GM19239 (cell line): ENCODE results near the gene MARVELD2.
"Not testable (repeated sequence)": the region's sequence is repeated elsewhere in the genome, so short reads cannot be mapped to it uniquely, and the experiment has no call there.

ENCODE experiments used
- DNase-seq: peaks from one replicate; pipeline ENCODE4 v3.0.0; 2011; ENCODE audit warnings: low spot score; ENCODE audit not compliant: insufficient read length
- FAIRE-seq: peaks from 2 replicates; lab custom pipeline; 2011; peaks lifted over from hg19 to GRCh38; lab: Jason Lieb, UNC

Gene MARVELD2

DNA sequence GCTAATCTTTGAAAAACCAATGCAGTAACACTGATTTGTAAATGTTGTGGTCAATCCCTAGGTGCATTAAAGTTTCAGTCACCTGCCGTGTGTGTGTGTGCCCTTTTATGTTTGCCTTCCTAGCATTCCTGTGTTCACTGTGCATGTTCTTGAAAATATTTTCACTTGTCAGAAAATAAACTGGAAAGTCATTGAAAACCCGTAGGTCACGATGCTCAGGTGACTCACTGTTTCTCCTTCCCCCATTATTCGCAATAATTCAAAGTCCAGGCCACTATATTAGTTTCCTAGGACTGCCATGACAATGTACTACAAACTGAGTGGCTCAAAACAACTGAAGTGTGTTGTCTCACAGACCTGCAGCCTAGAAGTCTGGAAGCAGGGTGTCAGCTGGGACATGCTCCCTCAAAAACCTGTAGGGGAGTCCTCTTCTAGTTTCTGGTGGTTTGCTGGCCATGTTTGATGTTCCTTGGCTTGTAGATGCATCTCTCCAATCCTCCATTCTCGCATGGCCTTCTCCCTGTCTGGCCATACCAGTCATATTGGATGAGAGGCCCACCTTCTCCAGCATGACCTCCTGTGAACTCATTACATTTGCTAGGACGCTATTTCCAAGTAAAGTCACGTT lies 29.3 kb downstream of the MARVELD2 start:
- FAIRE-seq (peak; percentile 31), DNase-seq (no peak)

DNA sequence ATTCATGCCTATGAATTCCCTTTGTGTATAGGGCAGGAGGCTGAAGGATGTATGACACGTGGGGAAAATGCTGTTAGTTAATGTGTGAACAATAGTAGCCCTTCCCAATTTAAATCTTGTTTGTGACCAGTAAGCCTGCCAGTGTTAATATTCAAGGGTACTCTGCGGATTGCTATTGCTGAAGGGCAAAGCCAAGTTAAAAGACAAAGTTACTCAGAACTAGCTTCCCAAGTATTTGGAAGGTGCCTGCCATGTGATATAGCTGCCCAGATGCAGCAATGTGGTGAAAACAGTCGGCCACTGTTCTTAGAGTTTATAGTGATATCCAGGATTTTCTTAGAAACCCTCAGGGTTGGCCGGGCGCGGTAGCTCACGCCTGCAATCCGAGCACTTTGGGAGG lies 34.6 kb downstream of the MARVELD2 start:
- FAIRE-seq (no peak), DNase-seq (no peak)

DNA sequence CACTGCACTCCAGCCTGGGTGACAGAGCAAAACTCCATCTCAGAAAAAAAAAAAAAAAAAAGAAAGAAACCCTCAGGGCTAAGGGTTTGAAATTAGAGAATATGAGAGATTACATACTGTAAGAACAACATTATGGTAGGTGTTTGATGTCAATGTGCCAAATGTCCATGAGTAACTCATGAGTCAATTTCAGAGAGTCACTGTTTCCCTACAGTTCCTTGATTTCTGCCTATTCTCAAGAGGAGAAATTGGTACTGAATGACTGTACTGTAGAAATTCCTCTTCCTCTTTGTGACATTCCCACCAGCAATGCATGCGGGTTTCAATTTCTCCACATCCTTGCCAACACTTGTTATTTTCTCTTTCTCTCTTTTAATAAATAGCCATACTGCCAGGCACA lies 35.2 kb downstream of the MARVELD2 start:
- FAIRE-seq (no peak), DNase-seq (no peak)

DNA sequence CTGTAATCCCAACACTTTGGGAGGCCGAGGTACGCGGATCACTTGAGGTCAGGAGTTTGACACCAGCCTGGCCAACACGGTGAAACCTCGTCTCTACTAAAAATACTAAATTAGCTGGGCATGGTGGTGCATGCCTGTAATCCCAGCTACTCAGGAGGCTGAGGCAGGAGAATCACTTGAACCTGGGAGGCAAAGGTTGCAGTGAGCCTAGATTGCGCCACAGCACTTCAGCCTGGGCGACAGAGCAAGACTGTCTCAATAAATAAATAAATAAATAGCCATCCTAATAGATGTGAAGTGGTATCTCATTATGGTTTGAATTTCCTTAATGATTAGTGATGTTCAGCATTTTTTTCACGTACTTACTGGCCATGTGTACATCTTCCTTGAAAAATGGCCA lies 35.6 kb downstream of the MARVELD2 start:
- not testable (repeated sequence) for DNase-seq, FAIRE-seq

DNA sequence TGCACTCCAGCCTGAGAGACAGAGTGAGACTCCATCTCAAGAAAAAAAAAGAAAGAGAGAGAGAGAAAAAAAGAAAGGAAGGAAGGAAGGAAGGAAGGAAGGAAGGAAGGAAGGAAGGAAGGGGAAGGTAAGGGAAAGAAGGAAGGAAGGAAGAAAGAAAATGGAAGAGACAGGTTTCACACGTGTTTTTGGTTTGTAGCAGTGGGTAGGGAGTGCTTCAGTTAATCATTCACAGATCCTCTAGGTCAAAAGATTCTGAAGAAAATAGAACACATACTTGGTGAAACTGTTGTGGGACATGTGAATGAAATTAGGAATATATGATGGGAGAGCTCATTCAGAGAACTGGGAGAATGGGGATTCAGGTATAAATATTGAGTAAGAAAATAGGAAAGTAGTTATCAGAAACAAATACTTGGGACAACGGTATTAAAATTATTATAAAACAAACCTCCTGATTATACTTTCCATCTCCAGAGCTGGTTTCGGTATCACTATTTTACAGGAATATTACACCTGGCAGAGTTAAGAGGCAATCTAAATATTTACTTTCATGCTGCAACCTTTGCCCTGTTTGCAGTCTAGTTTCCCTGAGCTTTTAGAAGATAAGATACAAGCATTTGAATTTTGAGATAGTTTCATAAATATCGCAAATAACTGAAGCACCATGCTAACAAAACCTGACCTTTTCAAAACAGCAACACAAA lies 37.2 kb downstream of the MARVELD2 start:
- FAIRE-seq (no peak), DNase-seq (no peak)

DNA sequence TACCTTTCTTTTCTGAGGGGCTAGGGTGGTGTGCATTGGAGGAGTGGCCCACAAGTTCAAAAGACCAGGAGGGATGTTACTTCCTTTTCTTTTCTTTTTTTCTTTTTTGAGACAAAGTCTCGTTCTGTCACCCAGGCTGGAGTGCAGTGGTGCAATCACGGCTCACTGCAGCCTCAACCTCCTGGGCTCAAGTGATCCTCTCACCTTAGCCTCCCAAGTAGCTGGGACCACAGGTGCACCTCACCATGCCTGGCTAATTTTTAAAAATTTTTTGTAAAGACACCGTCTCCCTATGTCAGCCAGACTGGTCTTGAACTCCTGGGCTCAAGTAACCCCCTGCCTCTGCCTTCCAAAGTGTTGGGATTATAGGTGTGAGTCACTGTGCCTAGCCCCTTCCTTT lies 38.6 kb downstream of the MARVELD2 start:
- FAIRE-seq, DNase-seq: not testable (repeated sequence)

DNA sequence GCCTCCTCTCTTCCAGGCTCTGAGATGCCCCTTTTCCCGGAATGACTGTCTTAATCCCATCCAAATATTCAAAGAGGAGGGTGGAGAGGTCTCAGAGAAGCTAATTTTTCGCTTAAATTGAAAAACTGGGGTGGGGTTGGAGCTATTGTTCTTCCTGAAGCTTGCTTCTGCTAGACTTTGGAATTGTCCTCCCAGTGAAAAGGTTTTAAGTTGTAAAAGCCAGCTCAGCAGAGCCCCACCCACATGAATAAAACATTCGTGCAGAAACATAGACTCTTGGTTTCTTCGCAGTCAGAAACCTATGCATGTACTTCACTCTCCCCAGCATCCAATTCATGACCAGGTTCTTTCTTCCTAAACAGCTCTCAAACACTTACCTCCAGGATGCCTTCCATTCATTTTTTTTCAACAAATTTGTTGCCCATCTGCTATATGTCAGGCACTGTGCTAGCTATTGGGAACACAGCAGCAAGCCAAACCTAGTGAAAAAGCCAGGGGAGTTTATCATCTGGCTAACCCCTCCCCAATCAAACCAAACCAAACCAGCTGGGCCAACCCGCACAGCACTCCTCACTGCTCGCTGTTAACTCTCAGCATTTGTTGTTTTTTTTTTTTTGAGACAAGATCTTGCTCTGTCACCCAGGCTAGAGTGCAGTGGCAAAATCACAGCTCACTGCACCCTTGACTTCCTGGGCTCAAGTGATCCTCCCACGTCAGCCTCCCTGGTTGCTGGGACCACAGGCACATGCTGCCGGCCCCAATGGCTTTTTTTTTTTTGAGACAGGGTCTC lies 39.7 kb downstream of the MARVELD2 start:
- DNase-seq, result no peak
- FAIRE-seq, result no peak

DNA sequence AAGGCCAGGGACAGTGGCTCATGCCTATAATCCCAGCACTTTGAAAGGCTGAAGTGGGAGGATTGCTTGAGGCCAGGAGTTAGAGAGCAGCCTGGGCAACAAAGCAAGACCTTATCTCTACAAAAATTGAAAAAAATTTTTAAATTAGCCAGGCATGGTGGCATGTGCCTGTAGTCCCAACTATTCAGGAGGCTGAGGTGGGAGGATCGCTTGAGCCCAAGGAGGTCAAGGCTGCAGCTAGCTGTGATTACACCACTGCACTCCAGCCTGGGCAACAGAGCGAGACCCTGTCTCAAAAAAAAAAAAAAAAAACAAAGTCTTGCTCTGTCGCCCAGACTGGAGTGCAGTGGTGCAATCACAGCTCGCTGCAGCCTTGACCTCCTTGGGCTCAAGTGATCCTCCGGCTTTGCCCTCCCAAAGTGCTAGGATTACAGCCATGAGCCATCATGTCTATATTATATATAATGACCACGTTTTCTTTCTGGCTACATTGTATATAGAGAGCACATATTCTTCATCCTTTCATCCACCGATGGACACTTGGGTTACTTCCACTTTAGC lies 40.6 kb downstream of the MARVELD2 start:
- not testable (repeated sequence) for FAIRE-seq, DNase-seq

DNA sequence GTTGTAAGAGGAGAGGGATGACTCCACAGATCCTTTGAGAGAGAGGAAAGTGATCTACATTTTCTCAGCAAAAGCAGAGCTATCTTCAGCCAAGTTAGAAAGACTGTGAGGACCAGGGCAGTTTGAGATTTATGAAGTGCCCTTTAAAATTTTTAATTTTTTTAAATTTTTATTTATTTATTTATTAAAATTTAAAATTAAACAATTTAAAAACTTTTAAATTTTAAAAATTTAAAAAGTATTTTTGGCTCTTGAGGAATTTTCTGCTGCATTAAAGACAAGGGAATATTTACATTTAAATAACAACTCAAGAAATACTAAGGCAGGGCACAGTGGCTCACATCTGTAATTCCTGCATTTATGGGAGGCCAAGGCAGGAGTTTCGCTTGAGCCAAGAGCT lies 47.3 kb downstream of the MARVELD2 start:
- FAIRE-seq, result no peak
- no peak for DNase-seq

DNA sequence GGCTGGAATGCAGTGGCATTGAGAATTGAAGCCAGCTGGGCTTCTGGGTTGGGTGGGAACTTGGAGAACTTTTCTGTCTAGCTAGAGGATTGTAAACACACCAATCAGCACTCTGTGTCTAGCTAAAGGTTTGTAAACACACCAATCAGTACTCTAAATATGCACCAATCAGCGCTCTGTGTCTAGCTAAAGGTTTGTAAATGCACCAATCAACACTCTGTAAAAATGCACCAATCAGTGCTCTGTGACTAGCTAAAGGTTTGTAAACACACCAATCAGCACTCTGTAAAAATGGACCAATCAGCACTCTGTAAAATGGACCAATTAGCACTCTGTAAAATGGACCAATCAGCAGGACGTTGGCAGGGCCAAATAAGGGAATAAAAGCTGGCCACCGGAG lies 51.5 kb downstream of the MARVELD2 start:
- FAIRE-seq, DNase-seq: not testable (repeated sequence)

DNA sequence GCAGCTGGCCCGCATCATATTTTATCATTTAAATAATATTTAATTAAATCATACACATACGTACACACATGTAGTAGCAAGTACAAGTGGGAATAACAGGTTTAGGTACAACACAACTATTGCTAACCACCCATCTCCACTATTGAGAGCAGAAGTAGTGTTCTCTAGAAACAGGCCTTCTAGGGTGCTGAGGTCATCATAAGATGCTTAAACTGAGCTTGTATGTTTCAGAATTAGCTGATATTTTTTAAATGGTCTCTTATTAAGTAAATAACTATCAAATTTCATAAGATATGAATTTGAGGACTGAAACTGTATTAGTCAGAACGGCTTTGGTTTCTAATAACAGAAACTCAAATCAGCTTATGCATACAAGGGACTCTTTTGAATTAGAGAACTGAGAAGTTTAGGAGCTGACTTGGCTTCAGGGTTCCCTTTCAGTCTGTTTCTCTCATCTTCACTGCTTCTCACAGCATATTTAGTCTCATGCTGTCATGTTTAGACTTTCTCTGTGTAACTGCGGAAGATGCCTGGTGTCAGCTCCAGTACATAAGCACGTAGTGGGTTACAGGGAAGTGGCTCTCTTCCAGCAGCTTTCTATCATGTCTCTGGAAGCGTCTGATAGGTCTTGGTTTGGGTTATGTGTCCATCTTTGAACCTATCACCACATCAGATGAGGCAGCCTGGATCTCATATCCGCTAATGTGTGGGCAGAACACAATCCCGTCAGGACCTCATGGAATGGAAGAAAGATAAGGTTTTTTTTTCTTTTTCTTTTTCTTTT lies 52.7 kb downstream of the MARVELD2 start:
- FAIRE-seq (peak; percentile 64), DNase-seq (peak; percentile 34)

DNA sequence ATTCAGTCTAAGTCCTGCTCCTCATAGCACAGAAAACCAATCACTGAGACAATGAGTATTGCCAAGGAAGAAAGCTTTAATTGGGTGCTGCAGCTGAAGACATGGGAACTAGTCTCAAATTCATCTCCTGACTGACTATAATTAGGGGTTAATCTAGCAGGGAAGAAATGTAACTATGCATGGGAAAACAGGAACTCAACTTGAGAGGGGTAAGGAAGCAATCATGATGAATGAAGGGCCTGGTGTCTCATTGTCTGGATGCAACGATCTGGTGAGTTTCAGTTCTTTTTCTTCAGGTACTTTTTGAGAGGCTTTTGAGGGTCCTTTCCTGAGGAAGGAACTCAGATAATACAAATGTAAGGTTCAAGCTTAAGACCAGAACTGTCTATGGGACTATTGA lies 53.7 kb downstream of the MARVELD2 start:
- no peak for DNase-seq
- no peak for FAIRE-seq

DNA sequence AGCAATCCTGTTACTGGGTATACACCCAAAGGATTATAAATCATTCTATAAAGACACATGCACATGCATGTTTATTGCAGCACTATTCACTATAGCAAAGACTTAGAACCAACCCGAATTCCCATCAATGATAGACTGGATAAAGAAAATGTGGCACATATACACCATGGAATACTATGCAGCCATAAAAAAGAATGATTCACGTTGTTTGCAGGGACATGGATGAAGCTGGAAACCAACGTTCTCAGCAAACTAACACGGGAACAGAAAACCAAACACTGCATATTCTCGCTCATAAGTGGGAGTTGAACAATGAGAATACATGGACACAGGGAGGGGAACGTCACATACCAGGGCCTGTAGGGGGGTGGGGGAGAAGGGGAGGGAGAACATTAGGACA lies 56.6 kb downstream of the MARVELD2 start:
- not testable (repeated sequence) for FAIRE-seq, DNase-seq

DNA sequence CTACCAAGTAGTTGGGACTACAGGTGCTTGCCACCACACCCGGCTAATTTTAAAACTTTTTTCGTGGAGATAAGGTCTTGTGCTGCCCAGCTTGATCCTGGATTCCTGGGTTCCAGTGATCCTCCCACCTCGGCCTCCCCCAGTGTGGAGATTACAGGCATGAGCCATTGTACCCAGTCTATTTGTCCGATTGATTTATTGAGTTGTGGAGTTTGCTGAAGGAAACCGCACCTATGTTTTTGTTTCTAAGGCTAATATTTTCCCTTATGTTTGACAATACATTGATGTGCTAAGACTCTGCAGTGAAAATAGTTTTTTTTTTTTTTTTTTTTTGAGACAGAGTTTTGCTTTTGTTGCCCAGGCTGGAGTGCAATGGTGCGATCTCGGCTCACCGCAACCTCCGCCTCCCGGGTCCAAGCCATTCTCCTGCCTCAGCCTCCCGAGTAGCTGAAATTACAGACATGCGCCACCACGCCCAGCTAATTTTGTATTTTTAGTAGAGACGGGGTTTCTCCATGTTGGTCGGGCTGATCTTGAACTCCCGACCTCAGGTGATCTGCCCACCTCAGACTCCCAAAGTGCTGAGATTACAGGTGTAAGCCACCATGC lies 57.7 kb downstream of the MARVELD2 start:
- FAIRE-seq, DNase-seq: not testable (repeated sequence)

DNA sequence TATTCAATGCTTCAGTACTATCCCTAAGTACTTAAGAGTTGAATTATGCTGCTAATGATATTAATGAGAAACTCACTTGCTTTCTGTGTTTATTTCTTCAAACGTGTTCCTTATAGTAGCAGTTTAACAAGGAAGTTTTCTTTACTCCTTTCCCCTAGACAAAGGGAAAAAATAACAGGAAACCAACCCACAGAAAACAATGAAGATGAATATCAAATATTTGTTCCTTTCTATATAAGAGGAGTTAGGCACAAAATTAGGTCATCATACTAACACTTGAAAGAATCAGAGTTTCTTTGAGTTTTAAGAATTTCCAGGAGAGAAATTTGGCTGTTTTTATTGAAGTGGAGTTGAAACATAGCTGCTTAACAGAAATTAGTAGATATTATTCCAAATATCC lies 62.3 kb downstream of the MARVELD2 start:
- DNase-seq (no peak), FAIRE-seq (no peak)

DNA sequence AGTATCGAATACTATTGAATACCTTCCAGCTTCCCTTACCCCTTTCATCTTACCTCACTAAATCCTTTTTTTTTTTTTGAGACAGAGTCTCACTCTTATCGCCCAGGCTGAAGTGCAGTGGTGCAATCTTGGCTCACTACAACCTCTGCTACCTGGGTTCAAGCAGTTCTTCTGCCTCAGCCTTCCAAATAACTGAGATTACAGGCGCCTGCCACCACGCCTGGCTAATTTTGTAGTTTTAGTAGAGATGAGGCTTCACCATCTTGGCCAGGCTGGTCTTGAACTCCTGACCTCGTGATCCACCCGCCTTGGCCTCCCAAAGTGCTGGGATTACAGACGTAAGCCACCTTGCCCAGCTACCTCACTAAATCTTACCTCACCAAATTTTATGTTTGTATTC lies 63.4 kb downstream of the MARVELD2 start:
- not testable (repeated sequence) for DNase-seq, FAIRE-seq

DNA sequence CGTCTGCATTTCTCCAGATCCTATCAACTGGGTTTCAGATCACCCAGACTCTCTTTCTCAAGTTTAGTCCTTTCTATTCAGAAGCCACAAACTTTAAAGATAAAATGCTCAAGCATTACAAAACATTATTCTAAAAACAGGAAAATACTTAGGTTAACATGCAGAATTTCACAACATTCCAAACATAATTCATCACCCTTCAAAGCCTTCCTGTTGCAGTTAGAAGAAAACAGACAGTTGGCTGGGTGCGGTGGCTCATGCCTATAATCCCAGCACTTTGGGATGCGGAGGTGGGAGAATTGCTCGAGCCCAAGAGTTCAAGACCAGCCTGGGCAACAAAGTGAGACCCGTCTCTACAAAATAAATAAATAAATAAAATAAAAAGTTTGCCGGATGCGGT lies 70.0 kb downstream of the MARVELD2 start:
- FAIRE-seq (no peak), DNase-seq (no peak)

DNA sequence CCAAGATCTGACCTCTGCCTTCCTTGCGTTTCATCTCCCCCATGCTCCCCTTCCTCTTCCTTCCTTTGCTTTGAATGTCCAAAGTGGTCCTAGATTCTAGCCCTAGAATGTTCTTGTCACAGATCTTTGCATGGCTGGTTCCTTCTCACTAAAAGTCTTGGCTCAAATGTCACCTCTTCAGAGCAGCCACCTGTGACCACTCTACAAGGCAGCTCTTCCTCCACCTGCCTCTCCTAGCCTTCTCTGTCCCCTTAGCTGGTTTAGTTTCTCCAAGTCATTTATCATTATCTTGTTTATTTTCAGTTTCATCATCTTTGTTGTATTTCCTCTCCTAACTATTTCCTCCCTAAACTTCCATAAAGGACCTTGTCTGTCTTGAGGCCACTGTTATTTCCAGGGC lies 70.6 kb downstream of the MARVELD2 start:
- FAIRE-seq (no peak), DNase-seq (no peak)

DNA sequence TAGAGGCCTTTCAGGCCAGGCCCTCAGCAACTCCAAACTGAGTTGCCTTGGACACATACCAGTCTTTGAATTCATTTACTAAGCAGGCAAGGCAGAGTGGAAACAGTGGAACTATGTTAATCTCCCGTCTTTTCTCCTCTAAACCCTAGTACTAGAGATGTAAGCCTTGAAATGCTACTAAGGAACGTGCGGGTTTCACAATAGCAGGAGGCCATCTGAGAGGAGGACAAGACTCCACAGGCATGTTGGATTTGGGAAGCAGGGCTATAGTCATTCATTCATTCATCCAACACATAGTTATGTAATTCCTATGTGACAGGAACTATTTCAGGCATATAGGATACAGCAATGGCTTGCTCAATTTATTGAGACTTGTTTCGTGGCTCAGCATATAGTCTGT lies 74.3 kb downstream of the MARVELD2 start:
- no peak for FAIRE-seq
- no peak for DNase-seq

DNA sequence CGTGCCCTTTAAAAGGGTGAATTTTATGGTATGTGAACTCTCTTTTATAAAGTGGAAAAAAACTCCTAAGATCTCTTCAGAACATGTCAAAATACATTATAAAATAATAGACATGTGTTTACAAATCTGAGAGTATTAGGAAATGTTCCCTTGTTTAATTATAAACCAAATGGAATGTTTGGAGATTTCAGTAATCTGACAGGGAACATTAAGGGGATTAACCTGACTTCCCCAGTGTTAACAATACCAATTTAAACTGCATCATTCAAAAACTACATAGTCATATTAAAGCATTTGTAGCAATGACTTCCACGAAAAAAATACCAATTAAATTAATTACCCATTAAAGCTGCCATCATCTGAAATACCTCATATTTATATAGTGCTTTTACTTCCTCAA lies 76.1 kb downstream of the MARVELD2 start:
- DNase-seq (no peak), FAIRE-seq (no peak)
